NCI-H460 (cell line): ENCODE data around the gene IFIT5. TPM values are rescaled to one million over a fixed set of nuclear protein-coding genes. Genes with fewer than 3 reads are reported as not detected.
A peak's percentile ranks its signal among the peaks of the same experiment; 100 is the strongest.
"Not testable (repeated sequence)": the region's sequence is repeated elsewhere in the genome, so short reads cannot be mapped to it uniquely, and the experiment has no call there.

Experiments used
- DNase-seq: peaks from one replicate; pipeline ENCODE4 v3.0.0-alpha.2; 2016; ENCODE audit warnings: low read depth; ENCODE audit errors: extremely low read depth
- total RNA-seq: library from RNA; depleted of rRNA; stranded (reverse); fragments of >200 nt; shearing (Covaris generic); gene quantifications from 2 replicates; pipeline ENCODE4 v1.2.3, GENCODE V29; 2014

IFIT5 gene
- total RNA-seq, 1 experiment from 2014 or later: 19.5 TPM

DNA sequence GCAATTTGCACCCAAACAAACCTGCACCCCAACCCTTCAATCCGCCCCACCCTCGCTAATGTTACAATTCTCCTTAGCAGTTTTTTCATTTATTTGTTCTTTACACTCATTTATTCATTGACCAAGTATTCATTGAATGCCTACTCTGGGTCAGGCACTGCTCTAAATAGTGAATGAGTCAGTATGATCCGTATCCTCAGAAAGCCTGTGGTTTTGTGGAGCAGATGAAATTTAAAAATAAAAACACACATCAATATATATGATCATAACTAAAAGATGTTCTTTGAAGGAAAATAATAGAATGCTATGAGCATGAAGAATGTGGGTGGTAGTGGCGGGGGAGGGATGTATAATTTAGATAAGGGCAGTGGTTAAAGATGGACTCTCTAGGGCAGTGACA lies 13.3 kb downstream of the IFIT5 start:
- DNase-seq: no peak

DNA sequence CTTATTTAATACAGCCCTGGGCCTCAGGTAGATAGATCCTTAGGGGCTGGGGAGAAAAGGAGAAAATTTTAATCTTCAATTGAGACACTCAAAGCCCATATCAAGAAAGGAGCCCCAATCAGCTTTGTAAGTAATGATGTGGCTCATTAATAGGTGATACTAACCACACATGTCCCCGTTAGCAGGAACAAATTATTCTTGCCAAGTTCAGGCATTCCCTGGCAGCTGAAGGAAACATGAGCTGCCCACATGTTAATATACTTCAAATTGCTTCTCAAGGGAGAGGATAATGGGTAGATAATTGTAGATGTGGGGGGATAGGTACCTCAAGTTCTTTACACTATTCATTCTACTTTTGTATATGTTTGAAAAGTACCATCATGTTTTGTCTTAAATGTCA lies 14.5 kb downstream of the IFIT5 start:
- no peak for DNase-seq

DNA sequence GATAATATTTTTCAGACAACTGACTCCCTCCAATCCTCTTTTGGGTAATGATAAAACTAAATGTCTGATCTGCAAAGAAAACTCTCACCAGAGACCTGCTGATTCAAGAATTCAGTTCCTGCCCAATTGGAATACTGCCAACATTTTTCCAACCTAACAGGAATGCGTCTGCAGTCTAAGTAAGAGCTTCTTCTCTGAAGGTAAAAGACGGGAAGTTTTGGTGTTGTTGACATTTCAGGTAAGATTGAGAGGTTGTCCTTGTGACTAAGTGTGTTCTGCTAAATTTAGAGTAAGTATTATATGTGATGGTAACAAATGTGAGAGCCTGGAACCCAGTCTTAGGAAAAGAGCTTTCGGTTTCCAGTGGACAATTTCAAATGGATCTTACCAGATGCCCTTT lies 17.6 kb downstream of the IFIT5 start:
- DNase-seq: no peak

DNA sequence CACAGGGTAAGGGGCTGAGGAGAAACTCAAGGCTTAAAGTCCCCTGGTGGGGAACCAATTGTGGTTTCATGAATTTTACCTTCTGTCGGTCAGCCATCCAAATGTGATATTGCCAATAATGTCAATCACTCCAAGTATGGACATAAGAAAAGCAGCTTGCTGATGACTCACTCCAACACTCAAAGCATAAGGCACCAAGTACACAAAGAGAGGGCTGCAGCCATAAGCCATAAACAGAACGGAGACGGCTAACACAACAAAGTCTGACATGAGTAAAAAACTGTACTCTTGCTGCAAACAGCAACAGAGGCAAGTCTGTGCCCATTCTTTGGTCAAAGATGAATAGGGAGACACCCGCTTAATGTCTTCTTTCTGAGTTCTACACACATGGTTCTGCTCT lies 24.2 kb downstream of the IFIT5 start:
- no peak for DNase-seq

DNA sequence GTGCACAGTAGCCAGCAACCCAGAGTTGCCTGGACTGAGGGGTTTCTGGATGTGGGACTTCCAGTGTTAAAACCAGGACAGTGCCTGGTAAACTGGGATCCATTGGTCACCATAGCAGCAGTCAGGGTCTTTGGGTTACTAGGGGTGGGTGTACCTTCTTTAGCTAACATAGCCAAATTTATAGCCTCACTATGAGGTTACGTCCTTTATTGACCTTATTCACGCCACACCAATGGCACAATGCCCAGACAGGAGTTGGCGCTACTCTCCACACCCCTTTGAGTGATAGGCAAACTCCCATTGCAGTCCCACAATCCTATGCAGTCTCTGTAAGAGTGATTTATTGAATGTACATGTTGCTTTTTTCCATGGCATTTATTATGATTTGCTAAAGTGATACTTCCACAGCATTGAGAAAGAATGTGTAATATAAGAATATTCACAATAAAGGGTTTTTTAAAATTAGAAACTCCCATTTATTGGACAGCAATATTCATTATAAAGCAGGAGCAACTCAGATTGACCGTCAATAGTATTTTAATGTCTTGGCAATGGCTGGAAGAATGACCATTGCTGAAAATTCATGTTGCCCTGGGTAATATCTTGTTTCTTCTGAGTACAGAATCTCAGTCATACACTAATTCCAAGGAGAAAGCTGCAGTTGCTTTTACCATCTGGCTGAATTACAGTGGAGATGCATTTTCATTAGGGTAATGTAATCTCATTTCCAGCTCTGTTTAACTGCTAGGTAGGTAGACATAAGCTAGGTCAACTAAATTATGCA lies 26.1 kb downstream of the IFIT5 start:
- DNase-seq: no peak

DNA sequence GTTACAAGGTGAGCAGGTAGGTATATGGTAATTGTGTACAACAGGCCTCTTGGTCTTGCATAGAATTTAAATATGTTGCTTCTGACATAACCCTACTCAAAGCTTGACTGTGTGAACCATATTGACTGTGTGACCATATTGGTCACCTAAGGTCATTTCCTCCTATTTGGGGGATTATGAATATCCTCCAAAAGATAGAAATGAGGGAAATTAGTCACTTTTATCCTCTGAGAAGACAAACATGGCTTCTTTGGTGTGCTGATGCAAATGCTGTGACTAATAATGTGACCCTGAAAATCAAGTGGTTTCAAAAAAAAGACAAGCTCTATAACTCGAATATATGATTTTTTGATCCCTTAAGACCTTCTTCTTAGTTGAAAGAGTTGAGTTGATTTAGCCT lies 27.9 kb downstream of the IFIT5 start:
- DNase-seq: no peak

DNA sequence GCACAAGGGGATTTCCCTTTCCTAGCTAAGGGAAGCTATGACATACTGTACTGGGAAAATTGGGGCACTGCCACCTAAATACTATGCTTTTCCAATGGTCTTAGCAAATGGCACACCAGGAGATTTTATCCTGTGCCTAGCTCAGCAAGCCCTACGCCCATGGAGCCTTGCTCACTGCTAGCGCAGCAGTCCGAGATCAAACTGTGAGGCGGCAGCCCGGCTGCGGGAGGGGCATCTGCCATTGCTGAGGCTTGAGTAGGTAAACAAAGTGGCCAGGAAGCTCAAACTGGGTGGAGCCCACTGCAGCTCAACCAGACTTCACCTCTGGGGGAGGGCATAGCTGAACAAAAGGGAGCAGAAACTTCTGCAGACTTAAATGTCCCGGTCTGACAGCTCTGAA lies 30.5 kb downstream of the IFIT5 start:
- DNase-seq: not testable (repeated sequence)

DNA sequence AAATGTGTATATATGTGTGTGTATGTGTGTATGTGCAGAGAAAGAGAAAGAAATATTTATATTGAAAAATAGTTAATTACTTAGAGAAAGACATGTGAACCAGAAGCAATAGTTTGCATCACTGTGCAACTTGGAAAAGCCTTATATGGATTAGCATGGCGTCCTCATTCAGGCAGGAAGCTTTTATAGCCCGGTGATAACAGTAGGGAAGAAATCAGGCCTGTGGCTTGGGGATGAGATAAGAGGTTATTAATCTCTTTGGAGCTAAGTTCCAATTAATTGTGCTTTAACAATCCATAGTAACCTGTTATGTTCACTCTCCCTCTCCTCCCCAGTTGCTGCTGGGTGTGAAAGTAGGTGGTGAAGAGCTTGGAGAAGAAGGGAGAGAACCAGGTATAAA lies 36.5 kb downstream of the IFIT5 start:
- no peak for DNase-seq

DNA sequence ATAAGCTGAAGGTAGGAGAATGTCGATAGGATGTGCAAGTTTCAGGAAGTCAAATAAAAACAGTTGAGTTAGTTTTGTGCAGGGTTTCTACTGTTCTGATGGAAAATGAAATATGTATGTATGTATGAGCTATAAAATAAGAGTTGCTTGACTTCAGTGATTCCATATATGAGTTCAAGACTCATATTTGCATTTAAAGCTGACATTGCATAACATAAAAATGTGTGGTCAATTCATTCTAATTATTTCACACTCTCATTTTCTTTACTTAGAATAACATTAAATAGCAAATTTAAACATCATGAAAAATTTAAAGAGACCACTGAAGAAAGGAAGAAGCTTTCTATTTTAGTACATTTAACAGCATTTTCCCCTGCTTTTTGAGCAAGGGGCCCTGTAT lies 37.8 kb downstream of the IFIT5 start:
- DNase-seq: no peak

DNA sequence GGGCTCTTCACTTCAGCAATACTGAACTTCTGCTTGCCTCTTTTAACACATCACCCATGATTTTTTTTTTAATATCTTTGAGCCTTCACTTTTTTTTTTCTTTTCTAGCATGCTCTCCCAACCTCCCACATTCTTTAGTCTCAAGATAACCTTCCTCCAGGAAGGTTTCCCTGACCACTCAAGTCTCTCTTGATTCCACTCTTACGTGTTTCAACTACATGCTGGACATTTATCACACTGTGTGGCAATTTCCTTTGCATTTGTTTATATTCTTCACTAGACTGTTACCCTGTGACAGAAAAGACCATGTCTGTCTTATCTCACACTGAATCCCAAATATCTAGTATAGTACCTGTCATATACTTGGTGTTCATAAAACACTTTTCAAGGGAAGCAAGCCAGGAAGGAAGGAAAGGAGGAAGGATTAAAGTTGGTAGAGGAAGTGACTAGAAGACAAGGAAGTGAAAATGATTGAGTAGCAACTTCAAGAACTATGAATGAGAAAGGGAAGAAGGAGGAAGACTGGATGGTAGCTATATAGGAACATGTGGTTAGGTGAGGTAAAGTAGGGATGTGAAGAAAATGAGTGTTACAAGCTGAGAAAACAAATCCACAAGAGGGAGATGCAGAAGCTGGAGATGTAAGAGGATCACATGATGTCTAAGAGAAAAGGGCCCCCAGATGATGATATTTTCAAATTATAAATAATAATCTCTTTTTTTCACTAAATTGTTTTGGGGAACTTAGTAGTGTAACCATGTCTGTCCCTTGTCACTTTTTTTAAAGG lies 40.4 kb downstream of the IFIT5 start:
- no peak for DNase-seq

DNA sequence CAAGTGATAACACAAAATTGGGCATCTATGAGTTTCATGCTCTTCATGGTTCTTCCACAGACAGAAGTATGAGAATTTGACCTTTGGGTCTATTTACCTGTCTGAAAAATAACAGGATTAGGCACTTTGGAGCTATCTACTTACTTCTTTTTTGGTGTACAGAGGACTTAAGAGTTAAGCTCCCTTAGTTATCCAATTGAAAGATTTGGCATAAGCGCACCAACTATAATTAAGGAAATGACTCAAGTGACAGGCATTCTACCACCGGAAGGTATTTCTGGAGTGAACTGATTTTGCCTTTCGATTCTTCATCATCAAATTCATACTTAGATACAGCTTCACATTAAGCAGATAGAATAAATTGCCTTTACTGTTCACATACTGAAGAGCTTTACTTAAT lies 43.9 kb downstream of the IFIT5 start:
- no peak for DNase-seq

DNA sequence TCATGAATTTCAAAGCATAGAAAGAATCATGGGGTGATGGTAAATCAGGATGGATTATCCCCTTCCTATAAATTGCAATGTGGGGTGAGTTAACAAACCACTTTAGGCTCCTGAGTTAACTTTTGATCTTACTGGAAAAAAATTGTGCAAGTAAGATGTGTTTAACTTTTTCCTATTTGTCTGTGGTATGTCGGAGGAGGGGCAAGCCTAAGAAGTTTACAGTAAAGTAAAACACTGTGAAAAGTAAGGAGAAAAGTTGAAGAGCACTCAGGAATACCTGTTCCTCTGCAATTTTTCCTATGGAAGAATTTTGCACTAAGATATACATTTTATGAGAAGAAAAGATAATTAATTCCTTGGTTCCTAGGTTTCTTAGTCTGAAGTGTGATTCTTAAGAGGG lies 44.4 kb downstream of the IFIT5 start:
- DNase-seq: no peak

DNA sequence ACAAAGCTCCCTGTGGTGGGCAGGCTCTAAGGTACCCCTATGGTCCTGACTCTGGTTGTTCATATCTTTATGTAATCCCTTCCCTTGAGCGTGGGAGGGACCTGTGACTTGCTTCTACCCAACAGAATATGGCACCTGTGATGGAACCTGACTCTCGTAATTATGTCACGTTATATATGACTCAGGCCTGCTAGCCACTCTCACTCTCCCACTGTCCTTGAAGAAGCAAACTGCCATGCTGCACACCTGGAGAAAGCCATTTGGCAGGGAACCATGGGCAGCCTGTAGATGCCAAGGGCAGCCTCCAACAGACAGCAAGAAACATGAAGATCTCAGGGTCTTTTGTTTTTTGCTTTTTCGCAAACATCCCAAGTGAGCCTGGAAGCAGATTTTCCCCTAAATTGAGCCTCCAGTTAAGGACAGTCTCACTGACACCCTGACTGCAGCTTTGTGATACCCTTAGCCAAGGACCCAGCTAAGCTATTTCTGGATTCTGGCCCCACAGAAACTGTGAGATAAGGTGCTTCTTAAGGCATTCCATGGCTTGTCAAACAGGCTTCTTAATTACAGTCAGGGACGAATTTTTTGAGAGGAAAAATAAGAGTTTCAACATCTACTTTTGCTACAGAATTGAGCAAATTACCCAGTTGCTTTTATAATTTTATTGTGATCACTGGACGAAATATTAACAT lies 49.6 kb downstream of the IFIT5 start:
- DNase-seq: no peak

DNA sequence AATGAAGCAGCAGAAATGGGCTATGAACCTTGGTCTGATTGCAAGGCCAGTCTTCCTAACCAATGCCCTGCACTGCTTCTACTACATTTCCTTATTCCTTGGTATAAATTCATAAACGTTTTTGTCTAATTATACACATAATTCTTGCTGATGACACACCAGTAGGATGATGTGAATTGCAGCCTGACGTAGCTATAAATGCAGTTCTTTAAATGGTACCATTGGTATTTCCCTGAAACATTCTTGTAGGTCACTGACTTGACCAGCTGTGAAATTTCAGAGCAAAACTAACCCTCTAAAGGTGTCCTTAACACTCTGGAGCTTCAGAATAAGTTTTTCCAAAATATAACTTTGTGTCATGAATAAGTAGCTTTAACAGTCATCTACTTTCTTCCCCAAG lies 50.8 kb downstream of the IFIT5 start:
- DNase-seq: no peak

DNA sequence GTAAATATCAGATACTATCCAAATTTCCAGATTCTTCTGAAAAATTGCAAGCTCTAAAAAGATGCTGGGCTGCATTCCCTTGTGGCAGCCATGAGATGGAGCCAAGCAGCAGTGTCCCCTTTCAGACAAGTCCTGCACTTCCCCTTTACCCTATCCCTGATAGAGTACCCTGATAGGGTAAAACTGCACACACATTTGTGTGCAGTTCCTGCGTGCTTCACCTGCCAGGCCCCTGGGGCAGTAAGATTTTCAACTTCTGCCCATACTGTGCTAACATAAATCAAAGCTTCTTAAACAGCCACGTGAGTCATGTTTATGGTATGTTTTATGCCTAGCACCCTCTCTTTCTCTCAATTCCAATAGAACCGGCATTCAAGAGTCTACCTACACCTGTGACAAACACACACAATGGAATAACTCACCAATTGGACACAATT lies 52.2 kb downstream of the IFIT5 start:
- DNase-seq: peak; percentile 14

DNA sequence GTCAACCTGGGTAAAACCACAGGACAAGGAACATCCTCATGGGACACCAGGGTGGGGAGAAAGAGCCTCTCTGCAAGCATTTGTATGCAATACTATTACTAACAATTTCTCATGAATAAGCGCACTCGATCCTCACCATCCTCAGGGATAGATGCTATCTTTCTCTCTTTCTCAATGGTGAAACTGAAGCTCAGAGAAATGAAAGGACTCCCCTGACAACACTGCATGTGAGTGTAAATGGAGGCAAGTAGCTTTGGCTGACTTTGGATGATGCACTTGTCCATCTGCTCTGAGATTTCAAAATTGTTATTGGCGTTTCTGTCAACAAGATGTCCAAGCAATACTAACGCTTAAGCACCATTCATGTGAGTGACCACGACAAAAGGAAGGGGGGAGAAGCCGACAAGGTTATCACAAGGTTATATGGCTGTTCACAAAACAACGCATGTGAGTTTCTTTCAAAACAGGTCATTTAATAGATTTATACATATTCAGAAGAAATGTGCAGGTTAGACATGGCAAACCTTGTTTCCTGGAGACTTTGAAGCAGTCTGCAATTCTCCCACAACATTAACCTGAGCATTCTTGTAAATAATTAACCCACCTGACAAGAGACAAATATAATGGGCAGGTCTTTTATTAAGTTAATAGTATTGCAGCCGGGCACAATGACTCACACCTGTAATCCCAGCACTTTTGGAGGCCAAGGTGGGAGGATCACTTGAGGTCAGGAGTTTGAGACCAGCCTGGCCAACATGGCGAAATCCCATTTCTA lies 54.0 kb downstream of the IFIT5 start:
- DNase-seq: no peak

DNA sequence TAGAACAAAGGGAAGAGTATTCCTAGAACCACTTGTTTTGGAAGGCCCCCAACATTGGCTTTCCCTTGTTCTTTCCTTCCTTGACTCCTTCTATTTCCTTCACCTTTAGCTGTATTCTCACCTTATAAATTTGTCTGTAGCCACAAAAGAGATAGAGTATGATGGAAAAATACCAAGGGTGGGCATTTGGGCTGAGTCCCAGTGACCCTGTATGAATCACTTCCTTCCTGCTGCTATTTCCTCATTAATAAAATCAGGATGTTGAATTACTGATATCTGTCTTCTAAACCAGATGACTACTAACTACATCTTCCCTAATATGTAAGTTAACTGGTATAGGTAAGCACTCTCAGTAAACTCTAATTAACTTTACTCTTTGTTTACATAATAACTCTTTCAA lies 55.1 kb downstream of the IFIT5 start:
- no peak for DNase-seq
